Activated naive CD8-positive, alpha-beta T cell treated with anti-CD3 and anti-CD28 coated beads, Interleukin-2, amount 50 U/mL, for 16 hours (primary cell): ENCODE results near the gene BIN1.
"Not testable (repeated sequence)": the region's sequence is repeated elsewhere in the genome, so short reads cannot be mapped to it uniquely, and the experiment has no call there.

ENCODE experiments used
- DNase-seq: peaks from one replicate; pipeline ENCODE4 v3.0.0-alpha.2; 2020; ENCODE audit warnings: low read depth, low spot score

The BIN1 gene

DNA sequence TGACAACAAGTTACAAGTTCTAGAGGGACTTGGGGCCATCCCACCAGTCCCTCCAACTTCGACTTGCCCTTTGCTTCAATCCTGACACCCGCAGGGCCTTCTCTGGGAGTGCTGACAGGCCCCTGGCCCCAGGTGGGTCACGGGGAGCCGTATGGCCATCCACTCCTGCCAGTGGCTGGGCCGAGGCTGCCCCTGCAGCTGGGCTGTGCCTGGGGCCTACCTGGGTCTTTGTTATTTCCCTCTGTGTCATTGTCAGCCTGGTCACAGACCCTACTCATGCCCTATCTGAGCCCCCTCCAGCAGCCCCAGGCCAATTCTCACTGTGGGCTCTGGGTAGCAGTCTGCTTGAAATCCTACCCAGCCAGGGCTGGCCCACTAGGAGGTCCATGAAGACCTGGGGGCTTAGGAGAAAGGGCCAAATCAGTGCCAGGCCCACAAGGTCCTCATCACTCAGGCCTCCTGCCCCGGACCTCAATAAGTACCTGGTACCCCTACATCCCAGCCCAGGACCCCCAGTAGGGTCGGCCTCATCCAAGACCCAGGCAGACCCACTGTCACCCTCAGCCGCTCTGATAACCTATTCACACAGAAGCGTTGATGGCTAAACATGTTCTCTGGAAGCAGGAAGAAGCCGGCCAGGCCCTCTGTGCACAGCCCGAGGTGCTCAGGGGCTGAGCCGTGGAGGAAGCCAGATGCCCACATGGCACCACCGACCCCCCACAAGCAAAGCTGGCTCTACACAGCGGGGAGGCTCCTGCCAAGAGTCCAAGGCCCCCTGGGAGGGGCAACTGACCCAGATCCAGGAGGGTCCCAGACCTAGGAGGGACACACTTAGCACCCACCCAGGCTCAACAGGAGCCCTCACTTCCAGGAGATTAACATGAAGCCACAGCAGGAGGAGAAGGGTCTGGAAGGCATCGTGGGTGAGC is 57.7 kb downstream of the BIN1 start:
- DNase-seq, result no peak

DNA sequence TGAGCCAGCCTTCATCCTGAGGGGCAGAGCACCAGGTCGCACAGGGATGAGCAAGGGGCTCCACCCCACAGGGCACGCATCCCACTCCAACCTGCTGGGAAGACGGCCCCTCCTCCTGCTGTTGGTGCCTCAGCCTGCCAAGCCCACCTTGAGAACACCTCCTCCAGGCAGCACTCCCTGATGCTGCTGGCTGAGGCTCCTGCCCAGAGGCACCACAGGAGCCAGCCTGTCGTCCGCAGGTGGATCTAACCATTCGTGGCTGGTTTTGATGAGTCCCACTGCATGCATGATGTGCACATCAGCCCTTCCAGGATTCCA is 58.4 kb downstream of the BIN1 start:
- no peak for DNase-seq

- no peak for DNase-seq
These were observed 59.0 kb downstream of the BIN1 start for GRCh38 chr2:127047716-127048617.

DNA sequence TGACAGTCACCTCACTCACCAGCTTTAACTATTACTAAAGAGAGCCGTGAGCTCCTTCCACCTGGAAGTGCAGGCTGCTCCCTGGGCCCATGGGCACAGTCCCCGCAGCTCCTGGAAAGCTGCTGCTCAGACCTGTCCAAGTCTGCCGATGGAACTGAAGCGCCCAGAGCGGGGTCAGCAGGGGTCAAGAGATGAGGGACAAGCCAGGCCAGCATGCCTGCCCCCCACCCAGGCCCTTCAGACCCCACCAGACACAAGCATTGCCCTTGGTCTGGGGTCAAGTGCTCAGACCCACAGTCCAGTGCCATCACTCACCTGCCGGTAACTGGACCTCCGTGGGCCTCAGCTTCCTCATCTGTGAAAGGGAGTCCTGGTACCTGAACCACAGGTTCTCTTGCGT is 59.9 kb downstream of the BIN1 start:
- no peak for DNase-seq

- no peak for DNase-seq
These were observed 60.4 kb downstream of the BIN1 start for GRCh38 chr2:127046579-127046978.

DNA sequence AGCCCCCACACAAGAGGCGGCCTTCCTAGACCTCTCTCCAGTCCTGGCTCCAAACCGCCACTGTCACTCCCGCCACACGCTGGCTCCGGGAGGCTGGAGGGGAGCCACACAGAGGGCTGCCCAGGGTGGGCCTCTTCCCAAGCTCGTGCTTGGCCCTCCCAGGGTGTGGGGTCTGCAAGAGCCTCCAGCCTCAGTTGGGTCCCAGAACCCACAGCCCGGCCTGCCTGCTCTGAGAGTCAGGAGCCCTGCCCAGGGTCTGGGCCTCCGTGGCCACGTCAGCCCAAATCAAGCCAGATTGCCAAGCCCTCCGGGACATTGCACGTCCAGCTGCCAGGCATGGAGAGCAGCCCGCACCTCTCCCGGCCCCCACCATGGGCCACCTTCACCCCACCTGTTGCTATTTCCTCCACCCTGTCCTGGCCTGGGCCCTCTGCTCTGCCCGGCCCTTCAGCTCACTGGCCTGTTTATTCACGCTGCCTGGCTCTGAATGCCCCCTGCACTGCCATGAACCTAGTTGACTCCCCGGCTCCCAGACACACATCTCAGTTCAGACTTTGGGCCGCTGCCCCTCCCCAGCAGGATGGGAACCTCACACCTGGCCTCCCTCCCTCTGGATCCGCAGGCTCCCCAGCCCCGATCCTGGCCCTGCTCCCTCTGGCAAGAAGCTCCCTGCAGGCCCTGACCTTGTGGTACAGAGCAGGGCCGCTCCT is 61.0 kb downstream of the BIN1 start:
- DNase-seq, result no peak

GRCh38 chr2:127044977-127045661 is 61.8 kb downstream of the BIN1 start:
- no peak for DNase-seq

- no peak for DNase-seq
These were observed 62.7 kb downstream of the BIN1 start for GRCh38 chr2:127044165-127044718.

DNA sequence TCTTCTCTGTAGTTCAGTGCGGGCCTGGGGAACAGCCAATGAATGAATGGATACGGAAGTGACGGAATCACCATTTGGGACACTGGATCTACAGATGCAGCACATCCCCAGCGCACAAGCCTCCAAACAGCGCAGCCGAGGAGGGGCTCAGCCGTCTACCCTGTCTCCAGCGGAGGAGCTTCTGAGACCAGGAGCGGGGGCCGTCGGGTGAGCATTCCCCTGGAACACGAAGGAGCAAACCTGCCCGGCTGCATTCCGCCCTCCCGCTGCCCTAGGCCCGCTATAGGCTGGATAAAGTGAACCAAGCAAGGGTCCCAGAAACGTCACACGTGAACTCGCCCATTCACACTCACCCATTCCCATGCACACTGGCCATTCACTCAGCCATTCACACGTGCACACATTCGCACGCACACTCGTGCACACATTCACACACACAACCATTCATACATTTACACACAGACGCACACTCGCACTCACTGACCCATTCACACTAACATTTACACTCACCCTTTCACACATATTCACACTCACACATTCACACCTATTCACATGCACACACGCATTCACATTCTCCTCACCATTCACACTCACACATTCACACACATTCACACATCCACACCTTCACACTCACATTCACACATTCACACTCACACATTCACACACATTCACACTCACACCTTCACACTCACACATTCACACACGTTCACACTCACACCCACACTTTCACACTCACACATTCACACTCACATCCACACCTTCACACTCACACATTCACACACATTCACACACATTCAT is 63.4 kb downstream of the BIN1 start:
- DNase-seq, result no peak

DNA sequence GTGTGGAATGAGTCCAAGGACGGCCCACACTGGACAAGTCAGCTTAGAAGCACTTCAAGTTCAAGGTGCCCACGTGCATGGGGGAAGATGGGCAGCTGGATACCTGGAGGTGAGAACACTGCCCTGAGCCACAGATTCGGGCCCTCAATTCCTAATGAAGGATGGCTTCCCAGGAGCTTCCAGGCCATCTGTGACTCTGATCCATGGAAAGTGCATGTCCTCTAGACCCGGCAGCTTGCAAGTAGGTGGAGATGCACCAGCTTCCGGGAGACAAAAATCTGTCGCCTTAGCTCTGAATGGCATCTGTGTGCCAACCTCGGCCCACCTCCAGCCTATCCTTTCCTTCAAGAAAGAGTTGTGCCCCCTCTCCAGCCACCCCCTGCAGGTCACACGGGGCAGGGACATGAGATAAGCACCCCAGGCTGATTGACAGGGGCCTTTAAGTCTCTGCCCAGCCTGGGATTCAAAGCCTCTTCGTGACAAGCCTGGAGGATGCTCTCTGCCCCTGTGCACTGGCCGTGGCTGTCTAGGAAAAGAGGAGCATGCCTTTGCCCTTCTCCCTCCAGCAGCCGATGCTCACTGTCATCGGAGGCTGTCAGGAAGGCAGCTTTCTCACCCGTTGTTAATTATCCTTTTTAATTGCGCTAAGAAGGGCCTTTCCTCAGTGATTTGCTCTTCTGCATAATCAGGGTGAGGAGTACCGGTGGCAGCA is 65.5 kb downstream of the BIN1 start:
- no peak for DNase-seq

DNA sequence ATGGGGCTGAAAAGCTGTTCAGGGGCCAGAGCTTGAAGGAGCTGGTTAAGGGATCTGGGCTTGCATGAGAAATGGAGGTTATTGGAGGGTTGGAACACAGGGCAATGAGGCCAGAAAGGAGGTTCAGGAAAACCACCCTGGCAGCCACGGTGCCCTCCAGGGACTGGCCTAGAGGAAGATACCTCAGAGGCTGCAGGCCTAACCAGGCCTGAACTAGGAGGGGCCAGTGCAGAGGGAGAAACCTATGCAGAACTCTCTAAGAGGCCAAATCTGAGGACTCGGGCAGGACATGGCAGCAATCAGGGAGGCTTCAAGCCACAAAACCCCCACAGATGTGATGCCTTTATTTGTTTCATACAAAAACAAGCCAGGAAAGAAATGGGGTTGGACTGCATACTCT is 66.8 kb downstream of the BIN1 start:
- no peak for DNase-seq

DNA sequence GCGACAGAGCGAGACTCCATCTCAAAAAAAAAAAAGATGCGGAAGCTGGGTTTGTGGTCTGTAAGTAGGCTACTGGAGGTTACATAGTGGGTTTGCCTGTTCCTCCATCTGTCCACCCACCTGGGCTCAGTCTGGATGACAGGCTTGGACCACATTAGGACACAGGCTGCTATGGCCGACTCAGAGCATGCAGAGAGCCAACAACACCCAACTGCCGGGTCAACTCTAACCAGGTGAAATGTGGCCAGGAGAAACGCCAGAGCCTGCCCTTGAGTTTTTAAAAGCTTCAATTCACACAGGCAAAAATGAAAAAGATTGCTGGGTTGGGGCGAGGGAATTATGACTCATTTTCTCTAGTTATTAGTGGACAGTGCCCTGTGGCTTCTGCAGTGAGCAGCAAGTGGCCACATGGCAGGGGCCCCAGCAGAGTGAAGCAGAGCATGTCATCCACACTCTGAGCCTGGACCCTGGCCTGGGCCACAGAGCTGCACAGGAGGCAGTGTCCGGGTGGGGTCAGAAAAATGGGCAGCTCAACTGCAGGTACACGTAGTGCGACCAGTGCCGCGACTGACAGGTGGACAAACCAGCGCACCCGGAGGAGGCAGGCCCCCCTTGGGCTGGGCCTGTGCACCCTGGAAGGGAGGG is 67.4 kb downstream of the BIN1 start:
- no peak for DNase-seq

DNA sequence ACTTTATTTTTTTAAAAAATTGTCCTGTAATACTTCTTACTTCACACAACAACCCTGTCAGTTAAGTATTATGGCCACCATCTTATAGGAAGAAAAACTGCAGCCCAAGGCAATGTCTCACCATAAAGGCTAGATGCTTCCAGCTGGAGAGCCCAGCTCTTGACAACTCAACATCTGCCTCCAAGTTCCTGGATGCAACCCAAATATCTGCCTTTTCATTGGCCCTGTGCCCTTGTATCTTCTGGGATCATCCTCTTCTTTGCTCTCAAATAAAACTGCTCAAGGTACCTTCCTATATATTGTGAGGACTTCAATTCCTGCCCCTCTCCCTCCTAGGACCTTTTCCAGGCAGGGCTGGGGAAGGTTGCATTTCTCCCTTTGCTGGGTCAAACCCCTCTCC is 69.5 kb downstream of the BIN1 start:
- DNase-seq, result no peak

GRCh38 chr2:127034883-127035611 is 71.9 kb downstream of the BIN1 start:
- no peak for DNase-seq

- DNase-seq, result no peak
These were observed 72.9 kb downstream of the BIN1 start for GRCh38 chr2:127034051-127034450.

DNA sequence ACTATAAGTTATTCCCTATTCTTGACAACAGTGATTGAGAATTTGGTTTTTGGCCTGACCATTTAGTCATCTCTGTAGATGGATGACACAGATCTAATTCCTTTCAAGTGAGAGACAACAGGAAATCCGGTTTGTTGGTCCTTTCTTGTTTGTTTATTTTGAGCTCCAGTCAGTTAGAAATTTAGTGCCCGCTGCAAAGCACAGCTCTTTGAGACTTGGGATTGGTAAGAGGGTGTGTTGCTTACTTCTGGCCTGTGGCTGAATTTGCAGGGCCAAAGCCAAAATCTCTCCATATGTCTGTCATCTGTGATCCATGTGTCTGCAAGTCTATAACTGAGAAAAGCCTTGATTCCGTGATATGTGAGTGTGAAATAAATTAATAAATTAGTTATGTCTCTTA is 74.3 kb downstream of the BIN1 start:
- DNase-seq, result no peak

GRCh38 chr2:127029350-127030051 is 77.5 kb downstream of the BIN1 start:
- DNase-seq, result no peak

DNA sequence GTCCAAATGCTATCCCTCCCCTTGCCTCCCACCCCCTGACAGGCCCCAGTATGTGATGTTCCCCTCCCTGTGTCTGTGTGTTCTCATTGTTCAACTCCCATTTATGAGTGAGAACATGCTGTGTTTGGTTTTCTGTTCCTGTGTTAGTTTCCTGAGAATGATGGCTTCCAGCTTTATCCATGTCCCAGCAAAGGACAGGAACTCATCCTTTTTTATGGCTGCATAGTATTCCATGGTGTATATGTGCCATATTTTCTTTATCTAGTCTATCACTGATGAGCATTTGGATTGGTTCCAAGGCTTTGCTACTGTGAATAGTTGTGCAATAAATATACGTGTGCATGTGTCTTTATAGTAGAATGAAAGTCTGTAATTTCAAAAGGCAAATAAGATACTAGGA is 78.2 kb downstream of the BIN1 start:
- DNase-seq, result not testable (repeated sequence)
